ENCODE measurements around the gene ZNF462.

The ZNF462 gene

DNA sequence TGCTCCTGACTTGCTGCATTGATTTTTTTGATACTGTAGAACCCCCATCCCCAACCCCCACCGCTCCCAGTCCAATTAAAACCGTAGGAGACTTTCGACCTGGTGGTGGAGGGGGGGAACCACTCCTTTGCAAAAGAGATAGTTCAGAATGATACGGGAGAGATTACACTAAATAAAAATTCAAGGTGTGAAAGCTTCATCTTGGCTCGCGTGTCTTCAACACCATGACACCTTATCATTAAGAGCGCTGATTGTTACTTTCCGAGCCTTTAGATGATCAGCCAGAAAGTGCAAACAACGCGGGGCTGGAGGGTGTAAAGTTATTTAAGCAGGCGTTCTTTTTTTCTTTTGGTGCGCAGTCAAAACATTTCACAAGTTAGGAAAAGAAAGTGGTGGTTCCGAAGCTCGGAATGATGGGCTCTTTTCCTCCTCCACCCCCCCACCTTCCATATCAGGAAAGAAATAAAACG, 1.3 kb upstream of the ZNF462 start:
- no peak for FAIRE-seq
- no peak for DNase-seq (ENCODE audit: low spot score)

GRCh38 chr9:106862110-106862820, 701 bp upstream of the ZNF462 start:
- FAIRE-seq (peak; percentile 90), DNase-seq (ENCODE audit: low spot score) (peak; percentile 52)

GRCh38 chr9:106864373-106865143, 1.6 kb downstream of the ZNF462 start:
- DNase-seq (ENCODE audit: low spot score) (peak; percentile 24), FAIRE-seq (no peak)

DNA sequence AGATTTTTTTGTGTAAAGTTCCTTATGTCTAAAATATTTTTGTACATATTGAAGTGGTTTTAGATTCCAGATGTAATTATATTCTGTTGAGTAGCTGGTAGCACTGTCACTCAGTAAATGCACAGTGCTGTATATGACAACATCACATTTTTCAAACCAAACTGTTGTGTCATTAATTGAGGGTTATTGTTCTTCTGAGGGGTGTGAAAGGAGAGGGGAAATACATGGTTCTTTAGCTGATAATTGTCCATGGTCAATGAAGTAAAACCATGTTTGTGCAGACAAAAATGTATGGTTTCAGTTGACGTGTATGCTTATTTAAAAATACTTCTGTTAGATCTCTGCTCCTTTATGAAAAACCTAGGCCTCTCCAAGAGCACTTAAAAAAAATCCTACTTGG, 3.3 kb downstream of the ZNF462 start:
- no peak for DNase-seq (ENCODE audit: low spot score)
- FAIRE-seq, result no peak

DNA sequence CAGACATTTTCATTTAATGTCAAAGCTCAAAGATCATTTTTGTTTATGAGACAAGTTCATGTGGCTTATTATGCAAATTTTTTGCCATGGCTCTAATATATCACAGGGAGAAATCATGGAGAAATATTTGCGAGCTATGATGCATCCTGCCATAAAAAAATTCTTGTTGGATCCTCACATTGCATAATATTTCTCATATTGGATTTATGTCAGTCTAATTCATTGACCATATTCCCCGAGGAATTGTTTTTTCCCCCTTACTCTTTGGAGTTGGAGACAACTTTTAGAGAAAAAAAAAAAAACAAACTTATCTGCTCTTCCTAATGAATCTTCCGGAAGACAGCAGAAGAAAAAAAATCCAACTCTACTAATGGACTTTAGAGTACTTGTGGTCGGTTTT, 4.3 kb downstream of the ZNF462 start:
- no peak for FAIRE-seq

GRCh38 chr9:106868087-106868486, 5.1 kb downstream of the ZNF462 start:
- DNase-seq (ENCODE audit: low spot score) (no peak), FAIRE-seq (no peak)

More for the DNA sequence above, 4.3 kb downstream of the ZNF462 start:
- DNase-seq (ENCODE audit: low spot score), result no peak

DNA sequence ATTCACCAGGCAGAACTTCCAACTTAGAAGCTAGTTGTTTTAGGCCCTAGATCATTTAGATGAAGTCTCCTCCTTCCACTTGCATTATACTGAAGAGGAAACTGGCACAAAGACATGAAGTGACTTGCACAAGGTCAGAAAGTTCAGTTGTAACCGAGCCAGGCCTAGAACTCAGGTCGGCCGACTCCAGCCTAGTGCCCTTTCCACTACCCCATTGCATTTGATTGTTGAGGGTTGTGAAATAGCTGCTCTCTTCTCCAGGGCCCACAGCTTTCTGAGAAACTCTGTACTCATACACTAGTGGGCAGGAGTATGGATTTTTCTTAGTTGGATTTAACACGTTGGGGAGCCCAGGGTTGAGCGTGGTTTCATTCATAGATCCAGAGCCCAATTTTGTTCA, 5.6 kb downstream of the ZNF462 start:
- DNase-seq (ENCODE audit: low spot score) (no peak), FAIRE-seq (no peak)

DNA sequence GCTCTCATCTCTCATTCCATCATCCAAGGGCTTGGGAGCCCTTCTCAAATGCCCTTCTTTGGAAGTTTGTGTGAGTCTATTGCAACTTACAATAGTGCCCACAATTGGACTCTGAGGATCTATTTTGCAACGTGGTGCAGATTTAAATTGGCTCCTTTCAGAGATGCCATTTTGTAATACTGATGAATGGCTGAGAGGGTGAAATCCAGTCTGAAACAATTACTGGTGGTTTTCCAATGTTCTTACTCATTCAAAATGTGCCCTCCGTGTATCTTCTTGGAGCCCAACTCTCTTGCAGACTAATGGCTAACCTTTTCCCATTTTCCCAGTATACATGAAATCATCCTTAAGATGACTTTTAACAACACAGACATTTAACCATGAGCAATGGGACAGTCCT, 6.1 kb downstream of the ZNF462 start:
- no peak for FAIRE-seq

GRCh38 chr9:106869458-106869857, 6.5 kb downstream of the ZNF462 start:
- DNase-seq (ENCODE audit: low spot score) (no peak), FAIRE-seq (no peak)

More for the DNA sequence above, 6.1 kb downstream of the ZNF462 start:
- no peak for DNase-seq (ENCODE audit: low spot score)

DNA sequence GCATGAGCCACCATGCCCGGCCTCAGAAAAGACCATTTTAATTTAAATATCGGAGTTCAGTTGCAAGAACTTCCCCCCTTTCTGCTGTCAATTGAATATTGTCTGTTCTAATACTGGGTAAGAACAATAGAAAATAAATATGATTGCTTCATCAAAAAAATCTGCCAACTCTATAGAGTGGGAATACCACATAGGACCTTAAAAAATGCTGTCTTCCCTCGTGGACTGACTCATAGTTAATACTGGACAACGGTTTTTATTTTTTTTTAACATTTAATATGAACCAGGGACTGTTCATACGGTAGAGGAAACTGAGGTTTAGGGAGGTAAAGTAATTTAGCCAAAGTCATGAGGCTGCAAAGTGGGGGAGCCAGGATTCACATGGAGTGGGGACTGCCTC, 9.7 kb downstream of the ZNF462 start:
- FAIRE-seq, result no peak
- DNase-seq (ENCODE audit: low spot score), result no peak

- no peak for DNase-seq (ENCODE audit: low spot score)
- FAIRE-seq, result no peak
Measured at GRCh38 chr9:106874031-106874430, 11.1 kb downstream of the ZNF462 start.

GRCh38 chr9:106874652-106875051, 11.7 kb downstream of the ZNF462 start:
- no peak for DNase-seq (ENCODE audit: low spot score)
- FAIRE-seq, result no peak

- DNase-seq (ENCODE audit: low spot score), result no peak
- no peak for FAIRE-seq
Measured at GRCh38 chr9:106875529-106875928, 12.6 kb downstream of the ZNF462 start.

DNA sequence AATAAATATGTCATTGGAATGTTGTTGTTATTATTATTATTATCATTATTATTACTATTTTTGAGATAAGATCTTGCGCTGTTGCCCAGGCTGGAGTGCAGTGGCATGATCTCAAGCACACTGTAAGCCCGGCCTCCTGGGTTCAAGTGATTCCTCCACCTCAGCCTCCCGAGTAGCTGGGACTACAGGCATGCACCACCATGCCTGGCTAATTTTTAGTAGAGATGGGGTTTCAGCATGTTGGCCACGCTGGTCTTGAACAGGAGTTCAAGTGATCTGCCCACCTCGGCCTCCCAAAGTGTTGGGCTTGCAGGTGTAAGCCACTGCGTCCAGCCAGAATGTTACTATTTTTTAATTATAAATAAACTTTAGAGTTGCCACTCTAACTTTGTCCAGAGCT, 14.4 kb downstream of the ZNF462 start:
- FAIRE-seq (no peak), DNase-seq (ENCODE audit: low spot score) (no peak)

- FAIRE-seq (no peak), DNase-seq (ENCODE audit: low spot score) (no peak)
Measured at GRCh38 chr9:106878081-106878837, 15.3 kb downstream of the ZNF462 start.

GRCh38 chr9:106878934-106879333, 16.0 kb downstream of the ZNF462 start:
- FAIRE-seq, result no peak
- DNase-seq (ENCODE audit: low spot score), result no peak

DNA sequence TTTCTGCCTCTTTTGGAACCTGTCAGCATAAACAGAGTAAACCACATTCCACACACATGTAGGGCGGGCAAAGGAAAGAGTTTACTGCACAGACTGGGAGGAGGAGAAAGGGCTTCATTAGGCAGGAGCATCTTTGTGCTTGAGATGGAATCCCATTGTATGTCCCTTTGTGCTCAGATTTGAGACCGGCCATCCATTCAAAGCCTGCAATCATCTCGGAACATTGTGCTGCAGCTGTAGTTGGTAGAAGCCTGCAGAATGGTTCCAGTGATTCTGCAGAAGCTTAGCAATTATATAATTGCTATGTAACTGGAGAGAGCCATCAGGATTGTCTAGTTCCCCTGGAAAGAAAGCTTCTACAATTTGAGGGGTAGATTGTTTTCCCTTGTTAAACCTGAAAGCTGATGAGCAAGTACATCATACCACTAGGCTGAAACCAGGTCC, 16.5 kb downstream of the ZNF462 start:
- no peak for FAIRE-seq
- DNase-seq (ENCODE audit: low spot score), result no peak

DNA sequence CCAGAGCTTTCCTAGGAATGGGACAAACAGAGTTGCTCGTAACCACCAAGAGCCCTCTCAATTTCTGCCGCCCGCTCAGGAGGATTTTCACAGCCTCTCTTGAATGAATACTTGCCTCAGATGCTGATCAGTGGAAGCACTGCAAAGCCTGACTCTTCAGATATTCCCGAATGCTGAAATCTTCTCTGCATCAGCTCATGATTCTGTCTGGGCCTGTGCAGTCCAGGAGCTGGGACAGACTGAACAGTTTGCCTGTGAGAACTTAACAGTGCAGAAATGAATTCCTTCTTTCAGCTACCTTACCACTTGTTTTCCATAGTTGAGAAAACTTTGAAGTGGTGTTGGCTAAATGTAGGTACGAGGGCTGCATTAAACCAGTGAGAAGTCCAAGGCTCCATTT, 17.1 kb downstream of the ZNF462 start:
- FAIRE-seq (no peak), DNase-seq (ENCODE audit: low spot score) (no peak)

GRCh38 chr9:106880863-106881262, 17.9 kb downstream of the ZNF462 start:
- FAIRE-seq, result no peak
- no peak for DNase-seq (ENCODE audit: low spot score)

DNA sequence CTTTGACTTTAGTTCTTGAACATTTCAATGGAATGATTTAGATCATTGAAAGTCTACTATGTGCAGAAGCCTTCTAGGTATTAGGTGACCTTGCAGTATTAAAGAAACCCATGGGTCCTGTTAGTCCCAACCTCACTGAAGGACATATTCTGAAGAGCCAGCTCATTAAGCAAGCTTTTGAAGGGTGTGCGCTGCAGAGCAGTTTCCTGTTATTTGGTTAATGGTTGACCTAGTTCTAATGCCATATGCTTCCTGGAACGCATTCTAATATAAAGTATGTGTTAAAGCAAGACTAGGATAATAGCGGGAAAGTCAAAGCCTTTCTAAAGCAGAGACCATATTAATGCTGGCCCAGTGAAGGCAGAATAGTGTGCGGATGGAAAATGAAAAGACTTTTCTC, 20.1 kb downstream of the ZNF462 start:
- DNase-seq (ENCODE audit: low spot score) (no peak), FAIRE-seq (no peak)

DNA sequence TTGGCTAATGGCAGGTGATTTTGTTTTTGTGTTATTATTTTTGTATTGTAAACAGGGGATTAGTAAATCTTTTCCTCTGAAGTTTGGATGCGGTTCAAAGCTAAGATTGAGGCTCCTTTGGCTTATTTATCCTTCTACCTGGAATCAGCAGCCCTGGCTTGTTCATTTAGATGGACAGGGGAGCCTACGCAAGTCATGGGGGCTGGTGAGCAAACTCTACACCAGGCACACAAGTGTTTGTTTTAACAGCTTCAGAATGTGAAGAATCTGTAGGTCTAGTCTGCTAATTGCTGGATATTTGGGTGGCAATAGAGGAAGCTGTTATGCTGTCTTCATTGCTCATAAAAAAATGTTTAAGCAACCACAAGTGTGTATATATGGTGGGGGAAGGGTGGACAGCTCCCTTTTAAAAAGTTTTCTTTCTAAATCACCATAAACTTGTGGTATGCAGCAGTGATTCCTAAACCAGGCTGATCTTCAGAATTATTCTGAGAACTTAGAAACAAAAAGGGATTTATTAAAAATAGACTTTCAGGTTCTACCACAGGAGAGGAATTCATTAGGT, 20.7 kb downstream of the ZNF462 start:
- no peak for DNase-seq (ENCODE audit: low spot score)
- no peak for FAIRE-seq

DNA sequence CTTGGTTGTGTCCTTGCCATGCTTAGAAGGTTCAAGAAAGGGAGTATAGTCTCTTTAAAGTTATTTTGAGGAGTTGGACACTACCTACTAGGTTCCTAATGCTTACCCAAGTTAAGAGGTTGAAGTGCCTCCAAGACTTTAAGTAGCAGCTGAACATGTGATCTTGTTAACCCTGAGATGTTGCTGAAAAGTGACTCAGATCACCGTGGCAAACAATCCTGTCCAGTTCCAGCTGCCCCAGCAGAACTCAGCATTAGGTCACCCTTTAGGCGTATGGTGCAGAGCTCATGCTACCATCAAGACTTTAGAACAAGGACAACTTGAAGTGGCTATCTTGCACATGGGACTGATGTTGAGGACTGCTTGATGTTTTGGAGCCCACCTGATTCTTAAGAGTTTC, 22.5 kb downstream of the ZNF462 start:
- FAIRE-seq, result no peak
- DNase-seq (ENCODE audit: low spot score), result peak; percentile 28
